SKM-1 (cell line): ENCODE measurements around the gene TET3.

Experiments
- DNase-seq: peaks from one replicate; lab custom pipeline; 2025; ENCODE audit not compliant: unreplicated experiment; lab: John Stamatoyannopoulos, UW

TET3 gene

GRCh38 chr2:73986085-73986681 lies 1.5 kb downstream of the TET3 start:
- no peak for DNase-seq

- DNase-seq: no peak
These were observed 2.6 kb downstream of the TET3 start for GRCh38 chr2:73987109-73987947.

GRCh38 chr2:73987948-73988700 lies 3.4 kb downstream of the TET3 start:
- DNase-seq: no peak

- DNase-seq: no peak
These were observed 5.3 kb downstream of the TET3 start for GRCh38 chr2:73989972-73990371.

GRCh38 chr2:73990531-73990930 lies 5.8 kb downstream of the TET3 start:
- DNase-seq: no peak

GRCh38 chr2:73992036-73992435 lies 7.3 kb downstream of the TET3 start:
- no peak for DNase-seq

GRCh38 chr2:73993376-73993775 lies 8.7 kb downstream of the TET3 start:
- no peak for DNase-seq

GRCh38 chr2:73993778-73994177 lies 9.1 kb downstream of the TET3 start:
- no peak for DNase-seq

- no peak for DNase-seq
These were observed 9.6 kb downstream of the TET3 start for GRCh38 chr2:73994178-73994831.

- no peak for DNase-seq
These were observed 11.1 kb downstream of the TET3 start for GRCh38 chr2:73995810-73996209.

- DNase-seq: no peak
These were observed 13.1 kb downstream of the TET3 start for GRCh38 chr2:73997813-73998212.

GRCh38 chr2:73998451-73998850 lies 13.7 kb downstream of the TET3 start:
- DNase-seq: no peak

- no peak for DNase-seq
These were observed 14.2 kb downstream of the TET3 start for GRCh38 chr2:73998933-73999332.

- DNase-seq: no peak
These were observed 15.3 kb downstream of the TET3 start for GRCh38 chr2:73999881-74000597.

- no peak for DNase-seq
These were observed 16.0 kb downstream of the TET3 start for GRCh38 chr2:74000666-74001065.

GRCh38 chr2:74001121-74001520 lies 16.4 kb downstream of the TET3 start:
- no peak for DNase-seq

GRCh38 chr2:74001781-74002504 lies 17.2 kb downstream of the TET3 start:
- DNase-seq: no peak

- DNase-seq: no peak
These were observed 18.1 kb downstream of the TET3 start for GRCh38 chr2:74002505-74003421.
